OCI-LY3 (cell line): ENCODE measurements around the gene P2RY10.

Experiments used
- CTCF ChIP-seq: fragments of 200-600, 300-600 bp; sonication (generic); IDR thresholded peaks from 2 replicates; pipeline ENCODE4 v1.5.1; 2014; ENCODE audit warnings: antibody characterized with exemption, low read length, low read depth
- EZH2phosphoT487 ChIP-seq: fragments of 200-600 bp; shearing (Covaris generic); IDR thresholded peaks from 2 replicates; pipeline ENCODE4 v1.6.1; 2018; ENCODE audit warnings: antibody characterized with exemption, mixed run types, low read depth

- TF ChIP-seq CTCF = no peak
- TF ChIP-seq EZH2phosphoT487 = no peak
Measured at GRCh38 chrX:78964598-78964997, 19.4 kb downstream of the P2RY10 start.
